ENCODE measurements around the gene JMJD6.
"Not testable (repeated sequence)": the region's sequence is repeated elsewhere in the genome, so short reads cannot be mapped to it uniquely, and the experiment has no call there.

Gene JMJD6

DNA sequence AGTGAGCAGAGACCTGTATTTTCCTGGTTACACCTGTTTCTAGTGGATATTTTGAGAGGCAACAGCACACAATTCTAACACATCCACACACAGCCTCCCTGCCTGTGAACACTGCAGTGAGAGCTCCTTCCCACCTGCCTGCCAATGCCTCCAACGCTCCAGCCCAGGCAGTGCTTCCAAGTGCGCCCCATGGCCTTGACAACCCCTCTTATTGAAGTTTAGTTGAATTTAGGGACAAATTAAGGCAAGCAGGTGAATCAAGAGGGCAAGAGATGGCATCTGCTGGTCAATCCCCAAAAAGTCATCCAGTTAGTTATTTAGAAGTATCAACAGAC lies 10.9 kb downstream of the JMJD6 start:
- Mint-ChIP-seq H3K27ac (no peak overlapping the region), H3K4me3 (no peak overlapping the region), H3K36me3 (ENCODE audit: low read depth) (peaks cover 25% of the 10 kb centered on the region), H3K27me3 (ENCODE audit: low read depth, poor library complexity) (peaks cover 9% of the 10 kb centered on the region), H3K9me3 (no peaks in the 10 kb centered on the region), H3K4me1 (peaks cover 8% of the 10 kb centered on the region)
- DNase-seq = no peak
- no peak for TF ChIP-seq CTCF (IDR thresholded peaks at IDR 0.05)

GRCh38 chr17:76714822-76715495 lies 11.4 kb downstream of the JMJD6 start:
- peaks cover 11% of the 10 kb centered on the region for H3K27me3 Mint-ChIP-seq (ENCODE audit: low read depth, poor library complexity)
- H3K36me3 Mint-ChIP-seq (ENCODE audit: low read depth) = peaks cover 20% of the 10 kb centered on the region
- DNase-seq = peak; percentile 88
- H3K27ac Mint-ChIP-seq = no peak overlapping the region
- H3K4me3 Mint-ChIP-seq = no peak overlapping the region
- H3K4me1 Mint-ChIP-seq = peaks cover 10% of the 10 kb centered on the region
- TF ChIP-seq CTCF (IDR thresholded peaks at IDR 0.05) = peak; percentile 89
- no peaks in the 10 kb centered on the region for H3K9me3 Mint-ChIP-seq

GRCh38 chr17:76714336-76714735 lies 12.1 kb downstream of the JMJD6 start:
- Mint-ChIP-seq H3K27me3 (ENCODE audit: low read depth, poor library complexity) (peaks cover 16% of the 10 kb centered on the region), H3K4me3 (no peak overlapping the region), H3K9me3 (no peaks in the 10 kb centered on the region), H3K27ac (no peak overlapping the region), H3K4me1 (peaks cover 16% of the 10 kb centered on the region), H3K36me3 (ENCODE audit: low read depth) (peaks cover 14% of the 10 kb centered on the region)
- no peak for DNase-seq
- TF ChIP-seq CTCF (IDR thresholded peaks at IDR 0.05) = no peak

GRCh38 chr17:76713765-76714164 lies 12.6 kb downstream of the JMJD6 start:
- no peak for DNase-seq
- H3K9me3 Mint-ChIP-seq = no peaks in the 10 kb centered on the region
- TF ChIP-seq CTCF (IDR thresholded peaks at IDR 0.05) = no peak
- peaks cover 9% of the 10 kb centered on the region for H3K36me3 Mint-ChIP-seq (ENCODE audit: low read depth)
- peaks cover 16% of the 10 kb centered on the region for H3K27me3 Mint-ChIP-seq (ENCODE audit: low read depth, poor library complexity)
- H3K4me3 Mint-ChIP-seq = peak overlapping the region; percentile 5
- H3K4me1 Mint-ChIP-seq = peaks cover 22% of the 10 kb centered on the region
- no peak overlapping the region for H3K27ac Mint-ChIP-seq

DNA sequence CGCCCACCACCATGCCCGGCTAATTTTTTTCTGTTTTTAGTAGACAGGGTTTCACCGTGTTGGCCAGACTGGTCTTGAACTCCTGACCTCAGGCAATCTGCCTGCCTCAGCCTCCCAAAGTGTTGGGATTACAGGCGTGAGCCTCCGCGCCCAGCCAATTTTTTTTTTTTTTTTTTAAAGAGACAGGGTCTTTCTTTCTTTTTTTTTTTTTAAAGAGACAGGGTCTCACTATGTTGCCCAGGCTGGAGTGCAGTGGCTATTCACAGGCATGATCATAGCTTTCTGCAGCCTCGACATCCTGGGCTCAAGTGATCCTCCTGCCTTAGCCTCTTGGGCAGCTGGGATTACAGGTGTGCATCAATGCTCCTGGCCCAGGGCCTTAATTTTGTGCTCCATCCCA lies 14.1 kb downstream of the JMJD6 start:
- H3K9me3 Mint-ChIP-seq; H3K27ac Mint-ChIP-seq; DNase-seq; H3K36me3 Mint-ChIP-seq (ENCODE audit: low read depth); H3K4me3 Mint-ChIP-seq: not testable (repeated sequence)
- H3K4me1 Mint-ChIP-seq = peaks cover 34% of the 10 kb centered on the region
- peaks cover 27% of the 10 kb centered on the region for H3K27me3 Mint-ChIP-seq (ENCODE audit: low read depth, poor library complexity)

DNA sequence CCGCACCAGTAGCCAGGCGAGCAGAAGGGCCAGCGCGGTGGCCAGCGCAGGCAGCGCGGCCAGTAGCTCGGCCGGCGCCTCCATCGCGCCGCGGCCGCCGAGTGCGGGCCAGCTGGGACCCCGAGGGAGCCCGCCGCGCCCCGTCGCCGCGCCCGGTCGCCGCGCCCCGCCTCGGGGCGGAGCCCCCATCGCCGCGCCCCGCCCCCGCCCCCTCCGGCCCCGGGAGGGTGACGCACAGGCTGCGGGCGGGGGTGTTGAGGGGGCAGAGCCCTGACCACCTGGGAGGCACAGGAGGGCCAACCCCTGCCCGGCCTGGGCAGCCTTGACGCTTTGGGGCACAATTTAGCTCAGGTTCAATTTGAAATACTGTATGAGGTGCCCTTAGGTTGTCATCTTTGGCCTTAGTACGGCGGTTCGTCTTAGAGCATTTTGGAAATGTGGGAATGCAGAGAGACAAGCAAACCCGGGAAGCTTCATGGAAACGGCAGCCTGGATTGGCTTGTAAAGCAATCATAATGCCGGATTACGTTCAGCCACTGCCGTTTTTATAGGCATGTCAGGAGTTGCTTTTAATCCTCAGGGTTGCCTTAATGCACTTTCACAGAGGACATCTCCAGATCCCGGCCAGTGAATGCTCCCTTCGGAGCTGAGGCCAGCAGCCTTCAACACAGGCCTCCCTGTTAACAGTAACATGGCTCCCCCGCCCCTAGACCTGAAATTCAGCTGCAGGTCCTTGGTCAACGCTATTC lies 15.4 kb downstream of the JMJD6 start, which contains the start of gene MXRA7:
TSS of gene MXRA7 (minus strand) at position 103 of the 749 bp plus-strand sequence. CDS start at position 84, 19 bp downstream.
- no peaks in the 10 kb centered on the region for H3K36me3 Mint-ChIP-seq (ENCODE audit: low read depth)
- peak; percentile 77 for DNase-seq
- H3K9me3 Mint-ChIP-seq = no peaks in the 10 kb centered on the region
- TF ChIP-seq CTCF (IDR thresholded peaks at IDR 0.05) = no peak
- H3K27ac Mint-ChIP-seq = peak within 1 kb of the TSS; percentile 91
- H3K4me3 Mint-ChIP-seq = peak within 1 kb of the TSS; percentile 87
- H3K4me1 Mint-ChIP-seq = peaks cover 34% of the 10 kb centered on the region
- H3K27me3 Mint-ChIP-seq (ENCODE audit: low read depth, poor library complexity) = peaks cover 32% of the 10 kb centered on the region

- Mint-ChIP-seq H3K4me3 (peak overlapping the region; percentile 87), H3K27me3 (ENCODE audit: low read depth, poor library complexity) (peaks cover 39% of the 10 kb centered on the region), H3K4me1 (peaks cover 34% of the 10 kb centered on the region)
- not testable (repeated sequence) for H3K27ac Mint-ChIP-seq; H3K9me3 Mint-ChIP-seq; H3K36me3 Mint-ChIP-seq (ENCODE audit: low read depth)
- DNase-seq = peak; percentile 34
Measured at GRCh38 chr17:76709951-76710862, 16.2 kb downstream of the JMJD6 start.

Measured in nephron progenitor cell (in vitro differentiated cells).